T-helper 1 cell treated with Interleukin-12 subunit alpha and Interleukin-12 subunit beta and Interleukin-4 antibody, amounts not matched to agents 30 μg/mL and 1 μg/mL, for 36 hours (primary cell): ENCODE data around the gene LRRC71.

Experiments used
- H3K27ac Mint-ChIP-seq: one replicate; pipeline ENCODE4 v1.8.0; 2021; ENCODE audit warnings: mild to moderate bottlenecking, mixed read lengths
- H3K27me3 Mint-ChIP-seq: one replicate; pipeline ENCODE4 v1.8.0; 2021; ENCODE audit warnings: low read depth, mixed read lengths
- H3K36me3 Mint-ChIP-seq: one replicate; pipeline ENCODE4 v1.8.0; 2021; ENCODE audit warnings: low read depth, mixed read lengths
- H3K4me1 Mint-ChIP-seq: one replicate; pipeline ENCODE4 v1.8.0; 2021; ENCODE audit warnings: low read depth, mixed read lengths
- H3K4me3 Mint-ChIP-seq: one replicate; pipeline ENCODE4 v1.8.0; 2021; ENCODE audit warnings: mild to moderate bottlenecking, moderate library complexity, mixed read lengths
- H3K9me3 Mint-ChIP-seq: one replicate; pipeline ENCODE4 v1.8.0; 2021; ENCODE audit warnings: mixed read lengths

Gene LRRC71

GRCh38 chr1:156953571-156953970 is 33.1 kb downstream of the LRRC71 start:
- H3K36me3 Mint-ChIP-seq = peaks cover 35% of the 10 kb centered on the region
- H3K27me3 Mint-ChIP-seq = no peaks in the 10 kb centered on the region
- H3K9me3 Mint-ChIP-seq = no peaks in the 10 kb centered on the region
- no peak overlapping the region for H3K4me3 Mint-ChIP-seq
- H3K4me1 Mint-ChIP-seq = peaks cover 7% of the 10 kb centered on the region
- H3K27ac Mint-ChIP-seq = no peak overlapping the region

GRCh38 chr1:156956333-156956732 is 35.9 kb downstream of the LRRC71 start:
- Mint-ChIP-seq H3K9me3 (no peaks in the 10 kb centered on the region), H3K4me3 (no peak overlapping the region), H3K27ac (no peak overlapping the region), H3K4me1 (peaks cover 24% of the 10 kb centered on the region), H3K27me3 (no peaks in the 10 kb centered on the region), H3K36me3 (peaks cover 30% of the 10 kb centered on the region)

DNA sequence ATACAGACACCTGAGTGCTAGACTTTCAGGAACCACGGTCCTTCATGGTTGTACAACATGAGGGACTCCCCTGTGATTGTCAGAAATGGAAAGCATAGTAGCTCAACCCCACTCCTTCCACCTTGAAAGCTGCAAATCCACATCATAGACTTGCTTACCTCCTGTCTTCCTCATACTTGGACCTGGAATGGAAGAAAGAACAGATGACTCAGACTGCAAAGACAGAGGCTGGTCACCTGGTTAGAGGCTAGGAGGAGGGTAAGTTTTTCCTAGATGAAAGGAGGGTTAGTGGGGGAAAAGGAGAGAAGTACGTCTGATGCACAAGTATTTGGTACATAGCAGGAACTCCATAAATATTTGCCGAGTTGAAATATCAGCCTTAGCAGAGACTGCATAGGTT is 37.2 kb downstream of the LRRC71 start:
- Mint-ChIP-seq H3K27me3 (no peaks in the 10 kb centered on the region), H3K4me1 (peaks cover 34% of the 10 kb centered on the region), H3K4me3 (no peak overlapping the region), H3K27ac (no peak overlapping the region), H3K36me3 (peaks cover 30% of the 10 kb centered on the region), H3K9me3 (no peaks in the 10 kb centered on the region)

- Mint-ChIP-seq H3K27ac (no peak overlapping the region), H3K9me3 (no peaks in the 10 kb centered on the region), H3K36me3 (peaks cover 30% of the 10 kb centered on the region), H3K4me1 (peaks cover 38% of the 10 kb centered on the region), H3K27me3 (no peaks in the 10 kb centered on the region), H3K4me3 (no peak overlapping the region)
These were observed 37.8 kb downstream of the LRRC71 start for GRCh38 chr1:156958247-156958714.

DNA sequence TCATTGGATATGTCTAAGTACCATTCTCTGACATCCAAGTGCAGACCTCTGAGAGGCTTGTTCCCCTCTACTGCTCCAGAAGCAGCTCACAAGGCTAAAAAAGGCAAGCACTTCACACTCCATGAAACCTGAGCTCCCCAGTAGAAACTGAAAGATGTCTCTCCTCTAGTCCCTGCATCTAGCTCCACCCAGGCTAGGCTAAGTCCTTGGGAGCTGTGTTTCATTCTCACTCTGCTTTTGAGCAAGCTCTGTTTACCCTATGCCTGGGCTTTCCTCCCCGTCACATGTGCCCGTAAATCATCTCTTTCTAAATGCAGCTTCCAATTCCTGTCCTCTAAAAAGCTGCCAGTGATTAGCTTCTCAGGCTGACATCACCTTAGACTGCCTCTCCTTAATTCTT is 39.0 kb downstream of the LRRC71 start:
- Mint-ChIP-seq H3K27me3 (no peaks in the 10 kb centered on the region), H3K4me1 (peaks cover 50% of the 10 kb centered on the region), H3K36me3 (peaks cover 29% of the 10 kb centered on the region), H3K27ac (no peak overlapping the region), H3K4me3 (no peak overlapping the region), H3K9me3 (peaks cover 5% of the 10 kb centered on the region)

DNA sequence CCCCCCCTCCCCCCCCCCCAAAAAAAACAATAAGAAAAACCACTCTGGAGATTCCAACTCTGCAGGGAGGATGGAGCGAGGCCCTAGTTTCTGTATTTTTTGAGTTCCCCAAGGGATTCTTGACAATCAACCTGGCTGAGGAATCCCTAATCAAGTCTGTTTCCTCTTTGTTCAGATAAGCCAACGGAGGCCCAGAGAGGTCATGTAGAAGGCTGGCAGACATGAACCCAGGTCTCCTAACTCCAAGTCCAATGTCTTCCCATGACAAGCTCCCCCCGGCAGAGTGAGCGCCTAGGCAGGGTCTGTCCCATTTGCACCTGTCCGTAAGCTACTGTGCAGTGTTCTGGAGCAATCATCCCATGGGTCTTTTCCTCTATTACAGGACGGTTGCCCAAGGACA is 39.5 kb downstream of the LRRC71 start:
- Mint-ChIP-seq H3K4me3 (no peak overlapping the region), H3K27ac (no peak overlapping the region), H3K27me3 (no peaks in the 10 kb centered on the region), H3K4me1 (peaks cover 50% of the 10 kb centered on the region), H3K9me3 (peaks cover 5% of the 10 kb centered on the region), H3K36me3 (peaks cover 26% of the 10 kb centered on the region)

- H3K36me3 Mint-ChIP-seq = peaks cover 18% of the 10 kb centered on the region
- H3K4me1 Mint-ChIP-seq = peaks cover 50% of the 10 kb centered on the region
- H3K4me3 Mint-ChIP-seq = peak overlapping the region; percentile 41
- peaks cover 13% of the 10 kb centered on the region for H3K27me3 Mint-ChIP-seq
- H3K9me3 Mint-ChIP-seq = peaks cover 5% of the 10 kb centered on the region
- no peak overlapping the region for H3K27ac Mint-ChIP-seq
These were observed 41.3 kb downstream of the LRRC71 start for GRCh38 chr1:156961709-156962108.

DNA sequence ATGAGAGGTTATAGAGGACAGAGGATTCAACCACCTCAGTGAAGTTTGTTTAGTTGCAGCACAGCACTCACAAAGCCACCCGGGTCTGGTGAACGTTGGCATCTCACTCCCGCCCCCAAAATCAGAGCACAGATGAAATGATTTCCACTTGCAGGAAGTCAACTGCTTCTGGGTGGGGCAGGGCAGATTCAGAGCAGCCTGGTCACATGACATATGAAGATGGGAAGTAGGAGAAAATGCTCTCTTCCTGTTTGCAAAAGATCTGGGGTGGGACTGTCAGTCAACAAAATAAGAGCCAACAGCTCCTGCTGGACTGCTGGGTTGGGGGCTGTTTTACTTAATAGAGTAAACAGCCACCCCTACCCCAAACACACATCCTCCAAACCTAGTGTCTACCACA is 43.2 kb downstream of the LRRC71 start:
- H3K9me3 Mint-ChIP-seq = peaks cover 5% of the 10 kb centered on the region
- H3K4me3 Mint-ChIP-seq = peak overlapping the region; percentile 80
- peaks cover 22% of the 10 kb centered on the region for H3K27me3 Mint-ChIP-seq

DNA sequence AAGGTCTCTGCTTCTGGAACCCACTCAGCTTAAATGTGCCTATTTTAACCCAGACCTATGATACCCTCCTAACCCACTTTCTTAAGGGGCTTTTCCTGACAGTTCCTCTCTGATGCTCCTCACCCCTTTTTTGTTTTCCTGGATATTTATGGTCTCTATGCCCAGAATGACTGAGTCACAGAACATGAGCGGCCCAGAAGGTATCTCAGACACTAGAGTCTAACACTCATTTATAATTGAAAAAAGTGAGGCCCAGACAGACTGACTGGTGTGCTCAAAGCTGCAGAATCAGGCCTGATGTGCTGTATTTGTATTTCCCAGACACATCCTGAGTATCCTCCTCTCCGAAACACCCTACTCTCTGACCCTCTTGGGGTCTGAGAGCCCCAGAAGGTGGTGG is 44.0 kb downstream of the LRRC71 start:
- Mint-ChIP-seq H3K27ac (peak overlapping the region; percentile 49), H3K4me3 (no peak overlapping the region), H3K9me3 (peaks cover 5% of the 10 kb centered on the region)

More for the DNA sequence above, 43.2 kb downstream of the LRRC71 start:
- H3K27ac Mint-ChIP-seq = peak overlapping the region; percentile 49
- peaks cover 10% of the 10 kb centered on the region for H3K36me3 Mint-ChIP-seq
- H3K4me1 Mint-ChIP-seq = peaks cover 43% of the 10 kb centered on the region

GRCh38 chr1:156969496-156969895 is 49.1 kb downstream of the LRRC71 start:
- no peaks in the 10 kb centered on the region for H3K4me1 Mint-ChIP-seq
- no peaks in the 10 kb centered on the region for H3K9me3 Mint-ChIP-seq
- peaks cover 63% of the 10 kb centered on the region for H3K27me3 Mint-ChIP-seq
- H3K4me3 Mint-ChIP-seq = no peak overlapping the region
- H3K36me3 Mint-ChIP-seq = no peaks in the 10 kb centered on the region
- no peak overlapping the region for H3K27ac Mint-ChIP-seq

More for the DNA sequence above, 44.0 kb downstream of the LRRC71 start:
- Mint-ChIP-seq H3K4me1 (peaks cover 35% of the 10 kb centered on the region), H3K27me3 (peaks cover 29% of the 10 kb centered on the region), H3K36me3 (peaks cover 7% of the 10 kb centered on the region)

- H3K36me3 Mint-ChIP-seq = no peaks in the 10 kb centered on the region
- H3K4me3 Mint-ChIP-seq = no peak overlapping the region
- H3K27me3 Mint-ChIP-seq = peaks cover 68% of the 10 kb centered on the region
- no peaks in the 10 kb centered on the region for H3K9me3 Mint-ChIP-seq
- H3K27ac Mint-ChIP-seq = no peak overlapping the region
- H3K4me1 Mint-ChIP-seq = no peaks in the 10 kb centered on the region
These were observed 49.6 kb downstream of the LRRC71 start for GRCh38 chr1:156970017-156970416.

DNA sequence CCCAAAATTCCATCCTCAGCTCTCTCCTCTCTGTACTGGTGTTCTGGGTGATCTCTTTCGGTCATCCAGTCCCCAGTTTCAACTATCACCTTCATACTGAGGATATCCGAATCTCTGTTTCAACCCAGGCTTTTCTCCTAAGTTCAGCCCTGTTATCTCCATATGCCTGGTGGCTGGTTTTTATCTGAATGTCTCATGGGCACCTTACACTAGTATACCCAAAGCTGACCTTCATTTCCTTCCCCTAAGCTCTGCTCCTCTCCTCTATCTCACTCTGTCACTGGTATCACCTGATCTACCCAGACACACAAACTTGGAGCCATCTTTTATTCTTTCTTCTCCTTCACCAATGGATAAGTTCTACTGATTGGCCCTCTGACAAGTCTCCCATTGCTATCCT is 53.0 kb downstream of the LRRC71 start:
- Mint-ChIP-seq H3K4me1 (no peaks in the 10 kb centered on the region), H3K27ac (no peak overlapping the region), H3K4me3 (no peak overlapping the region), H3K9me3 (no peaks in the 10 kb centered on the region), H3K27me3 (peaks cover 72% of the 10 kb centered on the region), H3K36me3 (no peaks in the 10 kb centered on the region)

DNA sequence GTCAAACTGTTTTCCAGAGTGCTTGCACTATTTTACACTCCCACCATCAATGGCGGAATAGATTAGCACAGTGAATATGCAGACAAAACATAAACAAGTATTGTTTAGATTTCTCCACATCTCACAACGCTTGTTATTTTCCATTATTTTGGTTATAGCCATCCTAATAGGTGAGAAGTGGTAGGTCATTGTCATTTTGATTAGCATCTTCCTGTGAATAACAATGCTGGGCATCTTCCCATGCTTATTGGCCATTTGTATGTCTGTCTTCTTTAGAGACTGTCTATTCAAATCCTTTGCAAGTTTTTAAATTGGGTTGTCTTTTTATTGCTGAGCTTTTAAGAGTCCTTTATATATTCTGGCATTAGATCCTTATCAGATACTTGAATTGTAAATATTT is 54.7 kb downstream of the LRRC71 start:
- no peaks in the 10 kb centered on the region for H3K36me3 Mint-ChIP-seq
- no peak overlapping the region for H3K4me3 Mint-ChIP-seq
- no peaks in the 10 kb centered on the region for H3K9me3 Mint-ChIP-seq
- H3K4me1 Mint-ChIP-seq = no peaks in the 10 kb centered on the region
- peaks cover 68% of the 10 kb centered on the region for H3K27me3 Mint-ChIP-seq
- H3K27ac Mint-ChIP-seq = no peak overlapping the region

DNA sequence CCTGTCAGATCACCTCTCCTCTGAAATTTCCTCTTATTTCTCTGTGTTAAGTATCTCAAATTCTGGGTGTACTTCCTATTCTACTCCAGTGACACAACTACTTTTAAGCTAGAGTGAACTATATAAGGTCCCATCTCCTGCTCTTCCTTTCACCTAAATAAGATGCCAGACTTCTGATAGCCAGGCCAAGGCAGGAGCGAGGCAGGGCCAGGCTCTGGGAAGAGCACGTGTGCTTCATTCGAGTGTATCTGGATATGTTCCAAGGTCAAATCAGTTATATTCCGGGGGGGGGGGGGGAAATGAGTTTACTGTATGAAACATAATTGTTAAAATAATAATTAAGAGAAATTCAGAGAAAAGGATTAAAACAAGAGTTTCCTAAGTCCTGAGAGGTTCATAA is 60.1 kb downstream of the LRRC71 start:
- no peak overlapping the region for H3K27ac Mint-ChIP-seq
- H3K4me3 Mint-ChIP-seq = no peak overlapping the region
- no peaks in the 10 kb centered on the region for H3K9me3 Mint-ChIP-seq
- H3K36me3 Mint-ChIP-seq = no peaks in the 10 kb centered on the region
- H3K4me1 Mint-ChIP-seq = no peaks in the 10 kb centered on the region
- peaks cover 43% of the 10 kb centered on the region for H3K27me3 Mint-ChIP-seq
